Adrenal gland (tissue), 5 donors: ENCODE data around the gene SYNDIG1.

Experiments
- CTCF ChIP-seq, 6 experiments: fragments of 450-650 bp in 4 of 6; fragments of 200-600 bp in 2 of 6; sonication (generic) in 1 of 6; IDR thresholded peaks; 1 replicate in 5 of 6; 2 replicates in 1 of 6; pipeline versions ENCODE4 v1.5.1 to v1.8.0; 2016 to 2021; ENCODE audit warnings: antibody characterized with exemption in 6 of 6, mild to moderate bottlenecking in 2 of 6, moderate library complexity in 1 of 6
- POLR2A ChIP-seq, 2 donors: fragments of 450-650 bp; IDR thresholded peaks; one replicate each; pipeline ENCODE4 v1.6.1; 2017; ENCODE audit warnings: antibody characterized with exemption in 2 of 2, mild to moderate bottlenecking in 2 of 2, moderate library complexity in 1 of 2
- donor health status: DM: no; HTN: no; CAD: no.

- TF ChIP-seq POLR2A (IDR thresholded peaks at IDR 0.05) (no peak), CTCF (IDR thresholded peaks at IDR 0.05) (no peak)
These were observed 37.3 kb downstream of the SYNDIG1 start for GRCh38 chr20:24506696-24507095.
